GM23338 (cell line): ENCODE measurements around the gene AFAP1. TPM values are rescaled to one million over a fixed set of nuclear protein-coding genes. Genes with fewer than 3 reads are reported as not detected.

Experiments used
- ATAC-seq: fragments of 200-7000 bp; cut with Tn5 transposase; 3 replicates; pipeline ENCODE4 v1.9.1; 2020
- DNase-seq: peaks from one replicate; pipeline ENCODE4 v3.0.0-alpha.2; 2015; ENCODE audit warnings: low spot score
- H2AFZ ChIP-seq: fragments of 200-600 bp; sonication (generic); 2 replicates; pipeline ENCODE4 v1.8.0; 2016; ENCODE audit warnings: antibody characterized with exemption, mild to moderate bottlenecking, moderate library complexity
- H3F3A ChIP-seq: fragments of 200-600 bp; sonication (generic); replicated peaks from 2 replicates; pipeline ENCODE4 v1.8.0; 2017; ENCODE audit warnings: antibody characterized with exemption, mixed run types, low read depth
- H3K27ac ChIP-seq: fragments of 200-600 bp; sonication (generic); 2 replicates; pipeline ENCODE4 v1.6.1; 2016; ENCODE audit warnings: low read depth
- H3K27me3 ChIP-seq: fragments of 200-600 bp; sonication (generic); 2 replicates; pipeline ENCODE4 v1.8.0; 2016; ENCODE audit warnings: mild to moderate bottlenecking, mixed run types, moderate library complexity; ENCODE audit not compliant: insufficient read depth
- H3K36me3 ChIP-seq: fragments of 200-600 bp; sonication (generic); 2 replicates; pipeline ENCODE4 v1.8.0; 2016; ENCODE audit warnings: mild to moderate bottlenecking; ENCODE audit not compliant: insufficient read depth
- H3K4me1 ChIP-seq: fragments of 200-600 bp; sonication (generic); 2 replicates; pipeline ENCODE4 v1.8.0; 2016; ENCODE audit warnings: mild to moderate bottlenecking, moderate library complexity; ENCODE audit not compliant: insufficient read depth
- H3K4me2 ChIP-seq: fragments of 200-600 bp; sonication (generic); 2 replicates; pipeline ENCODE4 v1.7.1; 2017; ENCODE audit warnings: mixed run types
- H3K4me3 ChIP-seq: fragments of 200-600 bp; sonication (generic); 2 replicates; pipeline ENCODE4 v1.6.1; 2016; ENCODE audit warnings: mixed run types
- H3K79me2 ChIP-seq: fragments of 200-600 bp; sonication (generic); replicated peaks from 2 replicates; pipeline ENCODE4 v1.8.0; 2017; ENCODE audit warnings: mild to moderate bottlenecking; ENCODE audit not compliant: insufficient read depth
- H3K9me2 ChIP-seq: fragments of 200-600 bp; sonication (generic); 2 replicates; pipeline ENCODE4 v1.8.0; 2017; ENCODE audit not compliant: insufficient read depth
- H4K20me1 ChIP-seq: fragments of 200-600 bp; sonication (generic); replicated peaks from 2 replicates; pipeline ENCODE4 v1.8.0; 2017; ENCODE audit warnings: mild to moderate bottlenecking; ENCODE audit not compliant: insufficient read depth
- H3K27ac Mint-ChIP-seq: 2 replicates; pipeline ENCODE4 v1.8.0; 2020; ENCODE audit warnings: inconsistent platforms, mild to moderate bottlenecking, moderate library complexity, mixed read lengths
- H3K27me3 Mint-ChIP-seq: 3 replicates; pipeline ENCODE4 v1.8.0; 2022; ENCODE audit warnings: low read depth, mild to moderate bottlenecking, moderate library complexity, mixed read lengths, inconsistent platforms; ENCODE audit not compliant: insufficient read depth, poor library complexity
- H3K36me3 Mint-ChIP-seq: 3 replicates; pipeline ENCODE4 v1.8.0; 2021; ENCODE audit warnings: low read depth, mild to moderate bottlenecking, inconsistent platforms, moderate library complexity, mixed read lengths
- H3K4me1 Mint-ChIP-seq: 3 replicates; pipeline ENCODE4 v1.8.0; 2020; ENCODE audit warnings: mild to moderate bottlenecking, inconsistent platforms, mixed read lengths
- H3K4me3 Mint-ChIP-seq: 3 replicates; pipeline ENCODE4 v1.8.0; 2021; ENCODE audit warnings: moderate library complexity, mild to moderate bottlenecking, inconsistent platforms, mixed read lengths
- H3K9me3 Mint-ChIP-seq: 3 replicates; pipeline ENCODE4 v1.8.0; 2020; ENCODE audit warnings: moderate library complexity, mild to moderate bottlenecking, inconsistent platforms, mixed read lengths
- CREB1 ChIP-seq: fragments of 250-450 bp; sonication (Bioruptor Pico); IDR thresholded peaks from 2 replicates; pipeline ENCODE4 v1.5.0; 2020; ENCODE audit warnings: low read depth, mild to moderate bottlenecking, moderate library complexity
- CTCF ChIP-seq, 2 experiments: fragments of 200-600 bp in 1 of 2; sonication (generic) in 1 of 2; conservative IDR thresholded peaks; 2 replicates each; pipeline versions ENCODE4 v1.5.1 to v1.6.1; 2016 to 2017; ENCODE audit warnings: antibody characterized with exemption in 2 of 2, low read depth in 2 of 2, mild to moderate bottlenecking in 2 of 2, moderate library complexity in 1 of 2
- ETS1 ChIP-seq: IDR thresholded peaks from 2 replicates; pipeline ENCODE4 v1.6.1; 2016; ENCODE audit warnings: antibody characterized with exemption
- EZH2 ChIP-seq: fragments of 200-600 bp; sonication (generic); IDR thresholded peaks from one replicate; pipeline ENCODE4 v1.8.0; 2017; ENCODE audit warnings: antibody characterized with exemption, mild to moderate bottlenecking, low read depth; ENCODE audit not compliant: unreplicated experiment
- EZH2phosphoT487 ChIP-seq: fragments of 200-600 bp; sonication (generic); IDR thresholded peaks from one replicate; pipeline ENCODE4 v1.8.1; 2018; ENCODE audit warnings: antibody characterized with exemption; ENCODE audit not compliant: unreplicated experiment
- JUNB ChIP-seq: IDR thresholded peaks from one replicate; pipeline ENCODE4 v1.6.1; 2016; ENCODE audit warnings: antibody characterized with exemption; ENCODE audit not compliant: unreplicated experiment
- NANOG ChIP-seq: IDR thresholded peaks from 2 replicates; pipeline ENCODE4 v1.6.1; 2016; ENCODE audit warnings: antibody characterized with exemption, borderline replicate concordance
- POLR2AphosphoS5 ChIP-seq: IDR thresholded peaks from 2 replicates; pipeline ENCODE4 v1.6.1; 2016; ENCODE audit warnings: antibody characterized with exemption, low read depth
- REST ChIP-seq: IDR thresholded peaks from one replicate; pipeline ENCODE4 v1.6.1; 2018; ENCODE audit warnings: antibody characterized with exemption; ENCODE audit not compliant: unreplicated experiment
- STAT1 ChIP-seq: IDR thresholded peaks from one replicate; pipeline ENCODE4 v1.6.1; 2016; ENCODE audit warnings: antibody characterized with exemption; ENCODE audit not compliant: unreplicated experiment
- ZNF114 ChIP-seq: fragments of 250-450 bp; sonication (Bioruptor Pico); IDR thresholded peaks from 2 replicates; pipeline ENCODE4 v1.5.0; 2020; ENCODE audit warnings: mild to moderate bottlenecking, moderate library complexity
- ZNF331 ChIP-seq: fragments of 250-450 bp; sonication (Bioruptor Pico); IDR thresholded peaks from 2 replicates; pipeline ENCODE4 v1.5.0; 2020; ENCODE audit warnings: low read depth, mild to moderate bottlenecking, moderate library complexity
- ZNF462 ChIP-seq: fragments of 250-450 bp; sonication (Bioruptor Pico); IDR thresholded peaks from 2 replicates; pipeline ENCODE4 v1.5.0; 2020; ENCODE audit warnings: mild to moderate bottlenecking, moderate library complexity
- polyA plus RNA-seq: library from polyadenylated mRNA; unstranded; fragments of >200 nt; fragmentation: Nextera tagmentation; extraction: Ambion mirVana; gene quantifications from 2 replicates; pipeline ENCODE4 v1.2.1, GENCODE V29; 2016
- total RNA-seq: library from RNA; depleted of rRNA; stranded (reverse); fragments of >200 nt; shearing (Covaris generic); gene quantifications from 2 replicates; pipeline ENCODE4 v1.2.3, GENCODE V29; 2014

Gene AFAP1
- total and polyA plus RNA-seq, 2 experiments from 2014 or later, result 6.5 to 21.5 TPM

GRCh38 chr4:7783541-7783940 lies 156.1 kb downstream of the AFAP1 start:
- Histone ChIP-seq H3K4me2 (no peak overlapping the region), H3F3A (no peaks in the 10 kb centered on the region), H3K9me2 (no peaks in the 10 kb centered on the region), H3K27me3 (no peaks in the 10 kb centered on the region), H3K36me3 (peaks cover 7% of the 10 kb centered on the region), H3K27ac (no peak overlapping the region), H4K20me1 (no peaks in the 10 kb centered on the region; the same call in 1 of the 2 replicates), H3K4me3 (no peak overlapping the region), H2AFZ (no peak overlapping the region), H3K79me2 (no peaks in the 10 kb centered on the region), H3K4me1 (no peaks in the 10 kb centered on the region)
- no peak overlapping the region for H3K27ac Mint-ChIP-seq
- DNase-seq (no peak), ATAC-seq (no peak)
- peaks cover 1% of the 10 kb centered on the region for H3K27me3 Mint-ChIP-seq
- H3K4me1 Mint-ChIP-seq, result peaks cover 3% of the 10 kb centered on the region; the same call in 1 of the 3 replicates
- no peak overlapping the region for H3K4me3 Mint-ChIP-seq
- H3K9me3 Mint-ChIP-seq, result no peaks in the 10 kb centered on the region
- peaks cover 11% of the 10 kb centered on the region for H3K36me3 Mint-ChIP-seq
- TF ChIP-seq STAT1 (no peak), NANOG (no peak), ZNF462 (CRISPR knock-in tag) (no peak), POLR2AphosphoS5 (no peak), ZNF331 (CRISPR knock-in tag) (no peak), ETS1 (no peak), CTCF (conservative IDR thresholded peaks at IDR 0.05; ENCODE audit: low read depth in 2 of 2) (no peak), CREB1 (no peak), REST (no peak), EZH2phosphoT487 (no peak), EZH2 (no peak), JUNB (no peak), ZNF114 (CRISPR knock-in tag) (no peak)
